Heart left ventricle (tissue), 13 donors: ENCODE results near the gene ERP29.

ENCODE experiments used
- POLR2A ChIP-seq, 2 donors: fragments of 450-650 bp; IDR thresholded peaks; one replicate each; pipeline ENCODE4 v1.6.1; 2017; ENCODE audit warnings: antibody characterized with exemption in 2 of 2, mild to moderate bottlenecking in 2 of 2, moderate library complexity in 2 of 2
- TF ChIP-seq, protein P1 (sequence below), 12 donors: fragments of 200-600 bp; sonication (generic) in 4 of 12; IDR thresholded peaks; one replicate each; pipeline versions ENCODE4 v1.5.0 to v1.8.0; 2018 to 2022; ENCODE audit warnings: antibody characterized with exemption in 12 of 12, mild to moderate bottlenecking in 5 of 12
- donor health status: ischemic (EF 13 %, LVEDD 7.1; RV severe dilation, severe dysfunction).
- donor health status: DM: no; HTN: yes; CAD: no.
- donor health status: DM: no; HTN: no; CAD: no.
- donor health status: ischemic (EF 25% LVEDD 6.9; RV normal size, moderate dysfunction).
- donor health status: ischemic (EF 25% LVEDD 5.7; RV mildly dilated, moderate dysfunction).
- donor health status: ischemic (EF 35%, LVEDD 5.7; RV mildly dilated, moderate dysfunction).
- donor health status: nonischemic (EF 11% LVEDD 7.7; RV severe dilation, severe dysfunction).
- donor health status: DM: yes; HTN: yes; CAD: no.
- donor health status: PGD.
- donor health status: ischemic (EF 29% LVEDD 5.4; RV normal size, mild dysfunction).
- donor health status: nonischemic (EF 23%, LVEDD 6.1; RV moderate dilation, normal function).

GRCh38 chr12:112011685-112012084 is 1.5 kb upstream of the ERP29 start:
- TF ChIP-seq POLR2A (IDR thresholded peaks at IDR 0.05): no peak
- TF ChIP-seq, protein P1, sequence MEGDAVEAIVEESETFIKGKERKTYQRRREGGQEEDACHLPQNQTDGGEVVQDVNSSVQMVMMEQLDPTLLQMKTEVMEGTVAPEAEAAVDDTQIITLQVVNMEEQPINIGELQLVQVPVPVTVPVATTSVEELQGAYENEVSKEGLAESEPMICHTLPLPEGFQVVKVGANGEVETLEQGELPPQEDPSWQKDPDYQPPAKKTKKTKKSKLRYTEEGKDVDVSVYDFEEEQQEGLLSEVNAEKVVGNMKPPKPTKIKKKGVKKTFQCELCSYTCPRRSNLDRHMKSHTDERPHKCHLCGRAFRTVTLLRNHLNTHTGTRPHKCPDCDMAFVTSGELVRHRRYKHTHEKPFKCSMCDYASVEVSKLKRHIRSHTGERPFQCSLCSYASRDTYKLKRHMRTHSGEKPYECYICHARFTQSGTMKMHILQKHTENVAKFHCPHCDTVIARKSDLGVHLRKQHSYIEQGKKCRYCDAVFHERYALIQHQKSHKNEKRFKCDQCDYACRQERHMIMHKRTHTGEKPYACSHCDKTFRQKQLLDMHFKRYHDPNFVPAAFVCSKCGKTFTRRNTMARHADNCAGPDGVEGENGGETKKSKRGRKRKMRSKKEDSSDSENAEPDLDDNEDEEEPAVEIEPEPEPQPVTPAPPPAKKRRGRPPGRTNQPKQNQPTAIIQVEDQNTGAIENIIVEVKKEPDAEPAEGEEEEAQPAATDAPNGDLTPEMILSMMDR (IDR thresholded peaks at IDR 0.05): no peak
